Natural killer cell treated with Interleukin-12 subunit alpha and Interleukin-12 subunit beta and Interleukin-15 and Interleukin-18, amount 100 ng/mL, for 72 hours (primary cell): Measurements from ENCODE around the gene LMTK2. TPM values are rescaled to one million over a fixed set of nuclear protein-coding genes. Genes with fewer than 3 reads are reported as not detected.

Experiments
- ATAC-seq, 2 donors: fragments of 150-1000 bp; cut with Tn5 transposase in 1 of 2; sonication (Bioruptor Pico), chemical (Tn5 transposase) in 1 of 2; 2 replicates each; pipeline ENCODE4 v1.10.0; 2021
- DNase-seq: peaks from one replicate; pipeline ENCODE4 v3.0.0; 2022; ENCODE audit warnings: low spot score
- H3K27ac Mint-ChIP-seq, 2 donors: 1 replicate in 1 of 2; 2 replicates in 1 of 2; pipeline ENCODE4 v1.8.0; 2022; ENCODE audit warnings: mixed read lengths in 2 of 2, mild to moderate bottlenecking in 1 of 2, moderate library complexity in 1 of 2
- H3K27me3 Mint-ChIP-seq, 2 donors: 1 replicate in 1 of 2; 2 replicates in 1 of 2; pipeline ENCODE4 v1.8.0; 2022; ENCODE audit warnings: mixed read lengths in 2 of 2
- H3K36me3 Mint-ChIP-seq: one replicate; pipeline ENCODE4 v1.8.0; 2022; ENCODE audit warnings: mixed read lengths
- H3K4me1 Mint-ChIP-seq, 2 donors: 1 replicate in 1 of 2; 2 replicates in 1 of 2; pipeline ENCODE4 v1.8.0; 2022; ENCODE audit warnings: low read depth in 2 of 2, mixed read lengths in 2 of 2, mild to moderate bottlenecking in 1 of 2
- H3K4me3 Mint-ChIP-seq: one replicate; pipeline ENCODE4 v1.8.0; 2022; ENCODE audit warnings: mixed read lengths
- H3K9me3 Mint-ChIP-seq: 2 replicates; pipeline ENCODE4 v1.8.0; 2022; ENCODE audit warnings: mixed read lengths
- total RNA-seq, 2 donors: library from RNA; stranded (reverse); gene quantifications; one replicate each; pipeline ENCODE4 v1.2.3, GENCODE V29; 2022

LMTK2 gene
- total RNA-seq, 2 donors from 2014 or later: 26.7 to 31.0 TPM

DNA sequence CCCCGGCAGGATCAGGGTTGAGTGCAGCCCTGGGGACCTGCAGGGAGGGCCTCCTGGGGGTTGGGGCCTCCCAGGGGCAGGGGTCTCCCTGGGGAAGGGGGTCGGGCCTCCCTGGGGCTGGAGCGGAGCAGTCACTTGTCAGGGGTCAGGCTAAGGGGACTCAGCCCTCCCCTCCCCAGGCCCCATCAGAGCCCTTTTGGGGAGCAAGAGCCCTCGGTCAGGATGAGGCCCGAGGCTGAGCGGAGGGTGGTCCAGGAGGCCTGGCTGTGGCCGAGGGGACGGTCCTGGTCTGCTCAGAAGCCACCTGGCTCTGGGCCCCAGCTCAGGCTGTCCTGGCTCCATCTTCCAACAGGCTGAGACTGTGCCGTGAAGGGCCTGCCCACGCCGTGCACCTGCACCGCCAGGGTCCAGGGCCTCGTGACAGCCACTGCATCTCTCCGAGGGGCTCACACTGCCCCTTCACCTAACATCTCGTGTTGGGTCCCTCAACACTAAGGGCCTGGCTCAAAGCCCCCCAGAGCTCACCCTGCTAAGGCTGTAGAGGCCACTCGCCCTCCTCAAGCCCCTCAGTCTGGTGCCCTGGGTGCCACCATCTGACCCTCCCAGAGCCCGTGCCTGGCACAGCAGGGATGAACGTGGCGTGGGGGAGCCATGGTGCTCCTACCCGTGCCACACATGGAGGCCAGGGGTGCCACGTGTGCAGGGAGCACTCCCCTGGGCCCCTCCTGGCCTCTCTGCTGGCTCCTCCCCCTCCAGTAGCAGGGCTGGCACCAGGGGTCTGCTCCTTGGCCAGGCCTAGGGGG is 117.4 kb downstream of the LMTK2 start:
- Mint-ChIP-seq H3K27ac (no peak overlapping the region), H3K4me1 (peaks cover 3% of the 10 kb centered on the region in 2 donors)

DNA sequence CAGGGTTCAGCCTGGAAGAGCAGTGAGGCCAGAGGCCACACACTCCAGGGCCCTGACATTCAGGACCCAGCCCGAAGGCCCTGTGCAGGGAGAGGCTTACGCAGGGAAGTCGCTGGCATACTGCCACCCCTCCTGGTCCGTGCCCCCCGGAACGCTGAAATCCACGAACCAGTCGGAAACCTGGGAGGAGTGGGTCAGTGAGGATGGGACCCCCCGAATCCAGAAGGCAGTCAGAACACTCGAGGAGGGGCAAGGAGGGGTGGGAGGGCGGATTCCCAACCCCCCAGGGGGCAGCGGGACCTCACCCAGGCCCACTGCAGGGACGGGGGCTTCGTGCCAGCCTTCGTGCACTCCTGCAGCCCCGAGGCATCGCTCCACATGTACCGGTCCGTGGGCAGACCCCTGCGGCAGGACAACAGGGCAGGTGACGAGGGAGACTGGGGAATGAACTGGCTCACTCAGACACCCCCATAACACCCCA is 118.1 kb downstream of the LMTK2 start:
- ATAC-seq (no peak), DNase-seq (no peak)
- Mint-ChIP-seq H3K27ac (no peak overlapping the region), H3K27me3 (no peaks in the 10 kb centered on the region), H3K9me3 (no peaks in the 10 kb centered on the region), H3K4me3 (no peak overlapping the region), H3K36me3 (no peaks in the 10 kb centered on the region), H3K4me1 (no peaks in the 10 kb centered on the region)

More for the DNA sequence above, 117.4 kb downstream of the LMTK2 start:
- DNase-seq: no peak
- Mint-ChIP-seq H3K9me3 (no peaks in the 10 kb centered on the region), H3K36me3 (no peaks in the 10 kb centered on the region), H3K27me3 (no peaks in the 10 kb centered on the region), H3K4me3 (no peak overlapping the region)
- peak in 1 of 2 donors; percentile 43 for ATAC-seq

DNA sequence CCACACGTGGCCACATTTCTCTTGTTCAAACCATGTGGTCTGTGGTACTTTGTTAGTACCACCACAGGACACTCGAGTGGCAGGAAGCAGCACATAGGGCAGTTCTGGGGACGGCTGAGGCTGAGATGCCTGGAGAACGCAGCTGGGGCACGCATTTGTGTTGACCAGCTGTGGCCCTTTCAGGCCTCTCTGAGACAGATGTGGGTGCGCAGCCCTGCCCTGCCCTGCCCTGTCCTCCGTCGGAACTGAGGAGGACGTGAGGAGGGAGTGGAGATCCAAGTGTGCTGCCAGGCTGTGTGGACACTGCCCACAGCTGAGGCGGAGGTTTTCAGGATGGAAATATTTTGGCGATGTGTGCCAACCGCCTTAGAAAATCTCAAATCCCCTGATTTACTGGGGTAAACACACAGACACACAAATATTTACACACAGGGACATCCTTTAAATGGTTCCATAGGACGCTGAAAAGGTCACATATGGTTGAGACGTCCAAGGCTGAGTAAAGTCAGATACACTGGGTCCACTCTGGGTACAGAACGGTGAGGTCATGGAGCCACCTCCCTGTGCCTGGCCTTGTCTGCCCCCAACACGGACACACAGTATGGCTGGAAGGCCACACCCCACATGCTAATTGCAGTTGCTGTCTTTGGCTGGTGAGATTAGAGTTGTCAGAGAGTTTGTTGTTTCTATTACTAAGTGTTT is 119.4 kb downstream of the LMTK2 start:
- Mint-ChIP-seq H3K4me1 (peaks cover 0 to 4% of the 10 kb centered on the region in 2 donors), H3K27me3 (no peaks in the 10 kb centered on the region), H3K9me3 (no peaks in the 10 kb centered on the region), H3K36me3 (no peaks in the 10 kb centered on the region), H3K27ac (peak overlapping the region in 1 of 2 donors; percentile 51), H3K4me3 (no peak overlapping the region)
- ATAC-seq (no peak), DNase-seq (no peak)

DNA sequence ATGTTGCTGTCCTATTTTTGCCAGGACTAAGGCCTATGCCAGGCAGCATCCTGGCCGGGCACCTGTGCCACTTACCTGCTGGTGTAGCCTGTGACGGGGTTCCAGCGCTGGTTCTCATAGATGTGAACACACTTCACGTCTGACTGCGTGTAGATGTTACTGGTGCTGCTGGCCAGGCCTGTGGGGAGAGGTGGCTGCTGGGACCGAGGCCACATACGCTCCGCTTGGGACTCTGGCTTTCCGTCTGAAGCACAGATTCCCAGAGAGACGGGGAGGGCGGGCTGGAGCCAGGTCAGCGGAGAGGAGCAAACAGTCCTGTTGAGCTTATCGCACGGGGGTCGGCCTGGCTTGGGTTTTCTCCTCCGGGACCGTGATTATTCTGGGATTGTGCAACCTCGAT is 121.3 kb downstream of the LMTK2 start:
- Mint-ChIP-seq H3K27me3 (no peaks in the 10 kb centered on the region), H3K36me3 (no peaks in the 10 kb centered on the region), H3K9me3 (no peaks in the 10 kb centered on the region), H3K4me1 (peaks cover 0 to 4% of the 10 kb centered on the region in 2 donors), H3K4me3 (no peak overlapping the region), H3K27ac (no peak overlapping the region)
- DNase-seq (no peak), ATAC-seq (no peak)

DNA sequence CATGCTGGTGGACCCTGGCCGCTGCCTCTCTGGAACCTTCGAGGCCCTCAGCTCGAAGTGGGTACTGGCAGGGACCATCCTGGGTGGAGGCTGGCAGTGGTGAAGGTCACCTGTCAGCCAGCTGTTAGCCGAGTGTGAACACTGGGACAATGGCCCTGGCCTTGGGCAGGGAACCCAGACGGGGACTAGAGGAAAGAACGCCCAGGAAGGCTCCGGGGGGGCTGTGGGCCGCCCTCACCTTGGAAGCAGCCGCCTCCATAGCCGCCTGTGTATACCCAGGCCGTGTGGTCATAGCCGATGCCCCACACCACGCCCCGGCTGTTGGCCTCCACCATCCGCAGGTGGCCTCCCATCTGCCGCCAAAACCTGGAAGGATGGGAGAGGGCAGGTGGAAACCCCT is 122.1 kb downstream of the LMTK2 start:
- H3K36me3 Mint-ChIP-seq: no peaks in the 10 kb centered on the region
- DNase-seq (no peak), ATAC-seq (no peak)
- no peak overlapping the region for H3K4me3 Mint-ChIP-seq
- H3K27me3 Mint-ChIP-seq: no peaks in the 10 kb centered on the region
- H3K27ac Mint-ChIP-seq: no peak overlapping the region
- H3K4me1 Mint-ChIP-seq: peaks cover 0 to 4% of the 10 kb centered on the region in 2 donors
- no peaks in the 10 kb centered on the region for H3K9me3 Mint-ChIP-seq

DNA sequence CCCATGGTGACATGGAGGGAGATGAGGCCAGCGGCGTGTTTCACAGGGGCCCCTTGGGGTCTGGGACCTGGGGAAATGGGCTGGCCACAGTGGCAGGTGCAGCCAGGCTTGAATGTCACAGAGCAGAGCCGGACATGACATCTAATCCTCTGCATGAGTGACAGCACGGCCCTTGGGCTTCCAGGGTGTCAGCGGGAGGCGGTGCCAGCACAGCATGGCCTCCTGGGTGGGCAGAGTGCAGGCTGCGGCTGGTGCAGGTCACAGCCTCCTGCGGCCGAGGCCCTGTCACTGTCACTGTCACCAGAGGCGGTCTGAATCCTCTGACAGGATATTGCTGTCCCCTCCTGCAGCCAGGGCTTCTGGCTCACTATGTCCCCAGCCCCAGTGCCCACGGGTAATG is 122.8 kb downstream of the LMTK2 start:
- DNase-seq: no peak
- H3K36me3 Mint-ChIP-seq: no peaks in the 10 kb centered on the region
- no peak overlapping the region for H3K27ac Mint-ChIP-seq
- H3K9me3 Mint-ChIP-seq: no peaks in the 10 kb centered on the region
- H3K27me3 Mint-ChIP-seq: no peaks in the 10 kb centered on the region
- H3K4me1 Mint-ChIP-seq: peaks cover 0 to 4% of the 10 kb centered on the region in 2 donors
- no peak overlapping the region for H3K4me3 Mint-ChIP-seq
- no peak for ATAC-seq

DNA sequence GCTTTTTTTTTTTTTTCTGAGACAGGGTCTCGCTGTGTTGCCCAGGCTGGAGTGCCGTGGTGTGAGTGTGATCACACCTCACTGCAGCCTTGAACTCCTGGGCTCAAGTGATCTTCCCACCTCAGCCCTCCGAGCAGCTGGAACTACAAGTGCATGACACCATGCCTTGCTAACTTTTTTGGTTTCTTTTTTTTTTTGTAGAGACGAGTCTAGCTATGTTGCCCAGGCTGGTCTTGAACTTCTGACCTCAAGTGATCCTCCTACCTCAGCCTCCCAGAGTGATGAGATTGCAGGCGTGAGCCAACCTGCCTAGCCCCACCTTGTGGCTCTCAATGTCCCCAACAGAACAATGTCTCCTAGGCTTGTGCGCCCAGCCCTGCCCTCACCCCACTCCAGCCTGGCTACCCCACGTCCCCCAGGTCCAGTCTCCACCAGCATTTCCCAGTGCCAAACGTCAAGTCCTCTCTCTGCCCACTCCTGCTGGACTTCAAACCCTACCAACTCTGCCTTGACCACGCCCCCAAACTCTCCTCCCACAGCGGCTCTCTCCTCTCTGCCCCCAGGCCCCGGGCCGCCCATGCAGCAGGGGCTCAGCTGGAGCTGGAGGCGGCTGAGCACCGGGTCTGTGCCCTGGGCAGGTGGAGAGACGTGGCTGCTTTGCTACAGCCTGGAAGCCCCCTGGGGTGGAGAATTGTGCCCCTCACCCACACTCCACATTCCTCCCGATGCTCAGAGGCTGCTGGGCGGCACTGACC is 123.5 kb downstream of the LMTK2 start:
- no peak for DNase-seq
- no peak for ATAC-seq
- Mint-ChIP-seq H3K4me3 (no peak overlapping the region), H3K27ac (no peak overlapping the region), H3K9me3 (no peaks in the 10 kb centered on the region), H3K27me3 (no peaks in the 10 kb centered on the region), H3K36me3 (no peaks in the 10 kb centered on the region), H3K4me1 (peaks cover 0 to 4% of the 10 kb centered on the region in 2 donors)

DNA sequence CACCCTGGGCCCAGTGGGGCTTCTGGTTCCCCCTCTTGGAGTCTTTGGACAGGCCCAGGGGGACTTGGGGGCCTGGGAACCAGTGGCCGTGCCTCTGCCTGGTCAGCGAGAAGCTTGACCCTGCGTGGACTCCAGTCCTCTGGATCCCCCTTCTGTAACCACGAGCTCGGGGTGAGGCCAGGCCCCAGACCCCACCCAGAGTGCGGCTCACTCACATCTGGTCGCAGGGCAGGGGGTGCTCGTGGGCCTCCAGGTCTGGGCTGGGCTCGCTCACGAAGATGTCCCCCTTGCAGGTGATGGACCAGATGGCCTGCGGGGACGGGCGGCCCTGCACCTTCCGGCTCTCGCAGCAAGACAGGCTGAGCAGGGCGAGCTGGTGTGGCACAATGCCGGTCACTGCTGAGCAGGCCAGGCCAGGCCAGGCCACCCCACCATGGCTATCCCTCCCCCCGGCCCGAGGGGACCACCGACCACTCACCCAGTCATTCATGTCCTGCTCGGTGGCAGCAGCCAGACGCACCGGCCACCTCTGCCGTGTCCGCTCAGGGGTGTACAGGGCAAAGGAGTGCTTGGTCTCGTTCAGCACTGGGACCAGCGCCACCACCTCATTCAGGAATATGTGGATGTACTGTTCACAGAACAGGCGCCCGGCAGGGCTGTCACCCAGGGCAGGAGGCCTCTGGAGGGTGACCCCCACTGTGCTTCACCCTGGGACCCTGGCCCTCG is 124.2 kb downstream of the LMTK2 start:
- no peaks in the 10 kb centered on the region for H3K27me3 Mint-ChIP-seq
- H3K4me1 Mint-ChIP-seq: peaks cover 0 to 4% of the 10 kb centered on the region in 2 donors
- no peaks in the 10 kb centered on the region for H3K9me3 Mint-ChIP-seq
- ATAC-seq (no peak), DNase-seq (no peak)
- H3K36me3 Mint-ChIP-seq: no peaks in the 10 kb centered on the region
- no peak overlapping the region for H3K27ac Mint-ChIP-seq
- H3K4me3 Mint-ChIP-seq: no peak overlapping the region

DNA sequence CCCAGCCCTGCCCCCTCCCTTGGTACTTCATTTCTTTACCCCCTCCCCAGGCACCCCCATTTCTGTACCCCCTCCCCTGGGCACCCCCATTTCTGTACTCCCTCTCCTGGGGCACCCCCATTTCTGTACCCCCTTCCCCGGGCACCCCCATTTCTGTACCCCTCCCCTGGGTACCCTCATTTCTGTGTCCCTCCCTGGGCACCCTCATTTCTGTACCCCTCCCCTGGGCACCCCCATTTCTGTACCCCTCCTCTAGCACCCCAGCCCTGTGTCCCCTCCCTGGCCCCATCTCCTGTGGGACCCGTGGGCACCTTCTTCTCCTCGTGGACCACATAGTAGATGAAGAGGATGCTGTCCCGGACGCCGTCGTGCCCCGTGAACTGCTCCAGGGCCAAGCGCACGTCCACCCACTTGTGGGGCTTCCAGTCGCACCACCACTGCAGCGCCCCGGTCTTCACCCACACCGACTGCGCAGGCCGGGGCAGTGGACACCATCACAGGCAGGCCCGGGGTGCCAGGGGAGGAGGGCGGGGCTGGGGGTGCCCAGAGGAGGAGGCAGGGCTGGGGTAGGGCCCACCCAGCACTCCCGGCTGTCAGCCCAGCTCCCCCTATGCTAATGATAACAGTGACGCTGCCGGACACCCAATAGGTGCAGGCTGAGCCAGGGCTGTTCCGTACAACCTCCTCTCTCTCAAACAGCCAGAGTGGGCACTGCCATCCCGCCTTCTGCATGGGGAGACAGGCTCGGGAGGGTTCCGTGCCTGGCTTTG is 125.0 kb downstream of the LMTK2 start:
- Mint-ChIP-seq H3K9me3 (no peaks in the 10 kb centered on the region), H3K27ac (no peak overlapping the region), H3K36me3 (no peaks in the 10 kb centered on the region), H3K27me3 (no peaks in the 10 kb centered on the region), H3K4me3 (no peak overlapping the region), H3K4me1 (peaks cover 0 to 4% of the 10 kb centered on the region in 2 donors)
- ATAC-seq (no peak), DNase-seq (no peak)

DNA sequence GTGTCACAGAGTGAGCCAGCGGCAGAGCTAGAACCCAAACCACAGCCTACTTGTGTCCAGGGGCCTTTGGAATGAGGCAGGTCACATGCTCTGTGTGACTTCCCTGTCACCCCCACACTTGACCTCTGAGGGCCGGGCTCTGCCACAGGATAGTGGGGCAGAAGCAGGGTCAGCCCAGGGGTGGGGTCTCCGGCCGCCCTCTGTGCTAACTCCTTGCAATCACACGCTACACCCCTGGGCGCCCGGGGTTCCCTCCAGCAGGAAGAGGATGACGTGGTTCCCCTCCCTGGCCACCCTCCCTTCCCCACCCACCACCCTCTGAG is 125.6 kb downstream of the LMTK2 start:
- Mint-ChIP-seq H3K36me3 (no peaks in the 10 kb centered on the region), H3K27ac (no peak overlapping the region), H3K27me3 (no peaks in the 10 kb centered on the region), H3K9me3 (no peaks in the 10 kb centered on the region), H3K4me3 (no peak overlapping the region), H3K4me1 (peaks cover 0 to 4% of the 10 kb centered on the region in 2 donors)
- DNase-seq: no peak
- no peak for ATAC-seq

DNA sequence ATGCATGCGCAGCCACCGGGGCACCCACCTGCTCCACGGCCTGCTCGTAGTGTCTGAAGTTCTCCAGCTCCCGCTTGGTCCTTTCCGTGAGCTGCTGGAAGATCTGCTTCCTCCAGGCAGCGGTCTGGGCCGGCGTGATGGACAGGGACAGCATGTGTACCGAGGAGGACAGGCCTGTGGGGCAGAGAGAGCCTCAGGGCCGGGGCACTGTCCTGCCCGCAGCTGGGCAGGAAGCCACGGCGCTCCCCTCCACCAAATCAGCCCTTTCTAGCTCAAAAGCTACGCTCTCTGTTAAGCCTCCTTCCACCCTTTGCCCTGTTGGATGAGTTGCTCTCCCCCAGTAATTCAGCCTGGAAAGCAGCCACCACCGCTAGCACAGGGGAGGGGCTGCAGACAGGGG is 126.1 kb downstream of the LMTK2 start:
- Mint-ChIP-seq H3K27ac (no peak overlapping the region), H3K27me3 (no peaks in the 10 kb centered on the region), H3K4me3 (no peak overlapping the region), H3K9me3 (no peaks in the 10 kb centered on the region), H3K36me3 (no peaks in the 10 kb centered on the region), H3K4me1 (peaks cover 0 to 4% of the 10 kb centered on the region in 2 donors)
- DNase-seq (no peak), ATAC-seq (no peak)

DNA sequence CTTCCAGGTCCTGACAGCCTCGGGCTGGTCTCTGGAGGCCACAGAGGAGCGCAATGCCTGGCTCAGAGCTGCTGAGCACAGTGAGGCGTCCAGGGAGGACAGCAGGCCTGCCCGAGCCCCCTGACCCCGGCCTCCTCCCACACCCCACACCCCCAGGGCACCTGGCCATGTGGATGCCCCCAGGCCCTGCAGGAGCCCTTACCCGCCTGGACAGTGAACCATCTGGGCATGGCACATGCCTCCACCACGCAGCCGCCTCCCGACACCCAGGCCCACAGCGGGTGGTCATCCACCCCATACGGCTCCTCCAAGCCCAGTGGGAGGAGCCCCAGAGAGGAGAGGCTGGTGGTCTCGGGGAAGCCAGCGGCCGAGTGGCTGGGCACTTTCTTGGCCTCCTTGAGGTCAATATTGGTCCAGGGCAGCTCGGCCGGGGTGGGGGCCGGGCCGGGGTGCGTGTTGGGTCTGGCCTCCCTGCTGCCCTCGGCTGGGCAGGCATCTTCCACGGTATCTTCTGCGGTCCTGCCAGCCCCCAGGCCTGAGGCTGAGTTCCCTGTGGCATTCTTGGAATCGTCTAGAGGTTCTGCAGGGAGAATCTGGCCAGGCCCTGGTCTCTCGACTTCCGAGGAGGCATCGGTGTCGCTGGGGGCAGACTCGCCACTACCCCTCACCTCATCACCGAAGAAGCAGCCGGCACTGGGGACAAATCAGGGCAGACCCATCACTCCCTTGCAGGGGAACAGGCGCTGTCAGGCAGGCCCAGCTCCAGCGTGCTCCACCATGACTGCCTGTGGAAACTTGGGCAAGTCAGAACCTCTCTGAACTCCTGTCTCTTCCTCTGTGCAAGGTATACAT is 126.8 kb downstream of the LMTK2 start:
- Mint-ChIP-seq H3K36me3 (no peaks in the 10 kb centered on the region), H3K27ac (no peak overlapping the region), H3K4me3 (no peak overlapping the region), H3K4me1 (peaks cover 0 to 4% of the 10 kb centered on the region in 2 donors), H3K9me3 (no peaks in the 10 kb centered on the region), H3K27me3 (no peaks in the 10 kb centered on the region)
- no peak for DNase-seq
- no peak for ATAC-seq
